OCI-LY7 (cell line): ENCODE data around the gene CDC42SE1. TPM values are rescaled to one million over a fixed set of nuclear protein-coding genes. Genes with fewer than 3 reads are reported as not detected.

Source experiments
- BruUV-seq: library from RNA; stranded (reverse); fragments of 400-500 nt; replicated peaks from 2 replicates; lab custom pipeline; 2021; lab: Mats Ljungman, UMichigan
- CTCF ChIA-PET: fragments of 300-600 bp; sonication (Branson Sonifier 250); formaldehyde crosslinking; loops from one replicate; lab custom pipeline; 2022; ENCODE audit warnings: antibody characterized with exemption; ENCODE audit not compliant: unreplicated experiment; lab: Charles Lee
- POLR2A ChIA-PET: fragments of 300-600 bp; sonication (Branson Sonifier 250); formaldehyde crosslinking; loops from one replicate; lab custom pipeline; 2022; ENCODE audit warnings: antibody characterized with exemption; lab: Charles Lee
- DNase-seq: peaks from one replicate; pipeline ENCODE4 v3.0.0-alpha.2; 2015; ENCODE audit warnings: low spot score
- H2AFZ ChIP-seq: fragments of 200-600 bp; sonication (generic), shearing (Covaris generic); 2 replicates; pipeline ENCODE4 v1.6.1; 2014; ENCODE audit warnings: mild to moderate bottlenecking, antibody characterized with exemption, low read length, moderate library complexity
- H3K27ac ChIP-seq: fragments of 200-600 bp; sonication (generic); 2 replicates; pipeline ENCODE4 v1.5.1; 2014; ENCODE audit warnings: mixed run types, low read depth, mild to moderate bottlenecking, moderate library complexity, low read length, inconsistent platforms; ENCODE audit not compliant: poor library complexity, severe bottlenecking
- H3K36me3 ChIP-seq: fragments of 200-600 bp; sonication (generic); 2 replicates; pipeline ENCODE4 v1.6.1; 2014; ENCODE audit warnings: mild to moderate bottlenecking, antibody characterized with exemption, low read length, moderate library complexity, mixed read lengths; ENCODE audit not compliant: insufficient read depth
- H3K4me1 ChIP-seq: fragments of 200-600 bp; sonication (generic); 2 replicates; pipeline ENCODE4 v1.5.1; 2014; ENCODE audit warnings: mild to moderate bottlenecking, low read length; ENCODE audit not compliant: insufficient read depth, poor library complexity, severe bottlenecking
- H3K4me2 ChIP-seq: fragments of 200-600 bp; sonication (generic); 2 replicates; pipeline ENCODE4 v1.6.1; 2014; ENCODE audit warnings: mild to moderate bottlenecking, low read length
- H3K4me3 ChIP-seq: fragments of 200-600 bp; sonication (generic); 2 replicates; pipeline ENCODE4 v1.5.1; 2014; ENCODE audit warnings: mild to moderate bottlenecking, low read depth, low read length; ENCODE audit not compliant: poor library complexity, severe bottlenecking
- H3K79me2 ChIP-seq: fragments of 200-600 bp; sonication (generic); 2 replicates; pipeline ENCODE4 v1.6.1; 2016; ENCODE audit warnings: low read depth, mild to moderate bottlenecking, low read length, moderate library complexity, mixed read lengths; ENCODE audit not compliant: insufficient read depth
- H3K9me2 ChIP-seq: fragments of 200-600 bp; sonication (generic); 2 replicates; pipeline ENCODE4 v1.6.1; 2016; ENCODE audit warnings: mild to moderate bottlenecking, low read length, mixed read lengths; ENCODE audit not compliant: insufficient read depth
- H3K9me3 ChIP-seq: fragments of 200-600 bp; sonication (generic); 2 replicates; pipeline ENCODE4 v1.6.1; 2014; ENCODE audit warnings: mild to moderate bottlenecking, mixed run types, low read length, mixed read lengths
- H4K20me1 ChIP-seq: fragments of 200-600 bp; sonication (generic); 2 replicates; pipeline ENCODE4 v1.6.1; 2014; ENCODE audit warnings: mild to moderate bottlenecking, antibody characterized with exemption, low read length, moderate library complexity, mixed read lengths; ENCODE audit not compliant: insufficient read depth
- EZH2phosphoT487 ChIP-seq: fragments of 200-600 bp; sonication (generic); IDR thresholded peaks from 2 replicates; pipeline ENCODE4 v1.6.1; 2018; ENCODE audit warnings: low read depth, borderline replicate concordance, mild to moderate bottlenecking, mixed run types, antibody characterized with exemption, low read length, moderate library complexity, mixed read lengths
- intact Hi-C: fragments of 100-400 bp; cut with micrococcal nuclease; formaldehyde crosslinking; loops from one replicate; pipeline ENCODE4 v1.10.0; 2022; ENCODE audit not compliant: unreplicated experiment
- total RNA-seq, 2 experiments: library from RNA; depleted of rRNA in 1 of 2; stranded (reverse); fragments of >200 nt in 1 of 2; shearing (Covaris generic) in 1 of 2; gene quantifications; 2 replicates each; pipeline ENCODE4 v1.2.3, GENCODE V29; 2014 to 2022
- TF ChIP-seq, protein P1 (sequence below): fragments of 200-600 bp; sonication (generic); conservative IDR thresholded peaks from 2 replicates; pipeline ENCODE4 v1.5.1; 2014; ENCODE audit warnings: mild to moderate bottlenecking, antibody characterized with exemption, low read length, moderate library complexity, mixed read lengths

CDC42SE1 gene
- total RNA-seq, 2 experiments from 2014 or later = 48.2 to 63.3 TPM

DNA sequence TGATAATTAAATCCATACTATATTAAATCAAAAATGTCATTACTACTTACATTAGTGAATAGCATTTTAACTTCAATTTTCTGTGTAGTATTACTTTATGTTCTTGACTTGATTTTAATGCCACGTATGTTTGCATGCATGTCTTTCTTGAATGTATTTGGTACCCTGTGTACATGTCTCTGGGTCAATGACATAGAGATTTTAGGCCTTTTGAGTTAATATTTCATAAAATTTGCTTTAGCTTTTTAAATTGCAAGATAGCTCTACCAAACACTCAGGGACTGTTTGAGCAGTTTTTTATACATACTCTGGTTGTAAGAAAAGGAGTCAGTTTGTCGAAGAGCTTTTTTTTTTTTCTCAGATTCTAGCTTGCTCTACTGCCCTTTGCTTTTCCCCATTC, 2.3 kb upstream of the CDC42SE1 start:
- Histone ChIP-seq H3K79me2 (peaks cover 53% of the 10 kb centered on the region), H3K4me1 (peaks cover 29% of the 10 kb centered on the region), H3K9me3 (no peaks in the 10 kb centered on the region), H3K36me3 (peaks cover 30% of the 10 kb centered on the region), H3K4me2 (peak overlapping the region; percentile 85), H3K27ac (peak overlapping the region; percentile 68), H2AFZ (no peak overlapping the region), H4K20me1 (peaks cover 10% of the 10 kb centered on the region; the same call in 1 of the 2 replicates), H3K4me3 (peak overlapping the region; percentile 92), H3K9me2 (no peaks in the 10 kb centered on the region)
- ChIA-PET CTCF (interaction anchor here (1.7 kb wide), 1 partner anchor 10 kb away, joined by 6 read pairs; the partner anchor contains the start of gene GABPB2), POLR2A (interaction anchor here (0.6 to 2.7 kb wide), 5 partner anchors 8 to 517 kb away, joined by 3 to 8 read pairs (median 5); partner anchors contain the start of genes MINDY1 and TNFAIP8L2)
- DNase-seq = no peak
- TF ChIP-seq, protein P1, sequence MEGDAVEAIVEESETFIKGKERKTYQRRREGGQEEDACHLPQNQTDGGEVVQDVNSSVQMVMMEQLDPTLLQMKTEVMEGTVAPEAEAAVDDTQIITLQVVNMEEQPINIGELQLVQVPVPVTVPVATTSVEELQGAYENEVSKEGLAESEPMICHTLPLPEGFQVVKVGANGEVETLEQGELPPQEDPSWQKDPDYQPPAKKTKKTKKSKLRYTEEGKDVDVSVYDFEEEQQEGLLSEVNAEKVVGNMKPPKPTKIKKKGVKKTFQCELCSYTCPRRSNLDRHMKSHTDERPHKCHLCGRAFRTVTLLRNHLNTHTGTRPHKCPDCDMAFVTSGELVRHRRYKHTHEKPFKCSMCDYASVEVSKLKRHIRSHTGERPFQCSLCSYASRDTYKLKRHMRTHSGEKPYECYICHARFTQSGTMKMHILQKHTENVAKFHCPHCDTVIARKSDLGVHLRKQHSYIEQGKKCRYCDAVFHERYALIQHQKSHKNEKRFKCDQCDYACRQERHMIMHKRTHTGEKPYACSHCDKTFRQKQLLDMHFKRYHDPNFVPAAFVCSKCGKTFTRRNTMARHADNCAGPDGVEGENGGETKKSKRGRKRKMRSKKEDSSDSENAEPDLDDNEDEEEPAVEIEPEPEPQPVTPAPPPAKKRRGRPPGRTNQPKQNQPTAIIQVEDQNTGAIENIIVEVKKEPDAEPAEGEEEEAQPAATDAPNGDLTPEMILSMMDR = no peak
- no peak for TF ChIP-seq EZH2phosphoT487
- intact Hi-C loops = no loop called here
- BruUV-seq = no TSS peak

- Histone ChIP-seq H2AFZ (peak overlapping the region; percentile 77), H4K20me1 (peaks cover 14% of the 10 kb centered on the region; the same call in 1 of the 2 replicates)
- CTCF ChIA-PET = interaction anchor here (1.3 to 1.7 kb wide), 2 partner anchors 11 to 96 kb away, joined by 4 to 6 read pairs; partner anchors contain the start of genes GABPB2 and TNFAIP8L2
Observed at GRCh38 chr1:151060657-151061421, 1.4 kb upstream of the CDC42SE1 start.

More at GRCh38 chr1:151060657-151061421, 1.4 kb upstream of the CDC42SE1 start:
- peaks cover 32% of the 10 kb centered on the region for H3K36me3 ChIP-seq
- H3K79me2 ChIP-seq = peaks cover 61% of the 10 kb centered on the region
- peak overlapping the region; percentile 92 for H3K4me3 ChIP-seq
- POLR2A ChIA-PET = interaction anchor here (0.5 to 2.7 kb wide), 6 partner anchors 9 to 151 kb away, joined by 3 to 8 read pairs (median 4); partner anchors contain the start of gene BNIPL
- BruUV-seq = TSS peak; percentile 73
- H3K9me2 ChIP-seq = no peaks in the 10 kb centered on the region
- DNase-seq = no peak
- H3K9me3 ChIP-seq = no peaks in the 10 kb centered on the region
- TF ChIP-seq, protein P1 = no peak
- no peak for TF ChIP-seq EZH2phosphoT487
- intact Hi-C loops = no loop called here
- peak overlapping the region; percentile 68 for H3K27ac ChIP-seq
- H3K4me1 ChIP-seq = peaks cover 38% of the 10 kb centered on the region
- peak overlapping the region; percentile 85 for H3K4me2 ChIP-seq
